ENCODE data around the gene HMG20A. TPM values are rescaled to one million over a fixed set of nuclear protein-coding genes. Genes with fewer than 3 reads are reported as not detected.

The HMG20A gene
- polyA plus RNA-seq, 3 donors: 11.6 to 26.4 (median 17.7) TPM

DNA sequence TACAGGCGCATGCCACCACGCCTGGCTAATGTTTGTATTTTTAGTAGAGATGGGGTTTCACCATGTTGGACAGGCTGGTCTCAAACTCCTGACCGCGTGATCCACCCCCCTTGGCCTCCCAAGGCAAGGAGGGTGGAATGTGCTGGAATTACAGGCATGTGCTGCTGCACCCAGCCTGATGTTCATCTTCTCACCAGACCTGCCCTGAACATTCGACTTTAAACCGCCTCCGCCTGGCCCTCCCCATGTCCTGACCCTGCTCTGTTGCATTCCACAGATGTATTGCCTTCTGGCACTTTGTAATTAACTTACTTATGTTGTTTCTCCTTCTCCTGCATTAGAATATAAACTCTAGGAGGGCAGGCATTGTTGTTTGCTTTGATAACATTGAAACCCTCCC, 109.9 kb downstream of the HMG20A start:
- DNase-seq: no peak
- H3K4me2 ChIP-seq (replicated peaks; ENCODE audit: extremely low read depth, low read length, poor library complexity, severe bottlenecking): no peak overlapping the region
- no peak overlapping the region for H3K9ac ChIP-seq (ENCODE audit: insufficient read depth, low read length, poor library complexity, severe bottlenecking)
- H3K9me3 Mint-ChIP-seq: peaks cover 0 to 1% (median 0%) of the 10 kb centered on the region in 7 donors
- no peaks in the 10 kb centered on the region for H3K4me1 ChIP-seq (ENCODE audit: control insufficient read depth in 1 of 2, insufficient read depth in 2 of 2, low read length in 2 of 2)
- H4K20me1 ChIP-seq (ENCODE audit: insufficient read depth, low read length): no peaks in the 10 kb centered on the region
- peaks cover 0 to 10% of the 10 kb centered on the region in 2 donors for H3K27me3 ChIP-seq (ENCODE audit: control insufficient read depth in 2 of 2, insufficient read depth in 2 of 2, low read length in 2 of 2)
- no peaks in the 10 kb centered on the region for H3K79me2 ChIP-seq (ENCODE audit: insufficient read depth, low read length)
- H3K4me3 Mint-ChIP-seq: no peak overlapping the region
- no peaks in the 10 kb centered on the region for H3K4me1 Mint-ChIP-seq
- H3K27ac ChIP-seq (ENCODE audit: low read depth in 1 of 2, low read length in 2 of 2): no peak overlapping the region
- no peak overlapping the region for H3K4me3 ChIP-seq (replicated peaks in 1 of 3; ENCODE audit: low read depth in 2 of 3, low read length in 3 of 3)
- intact Hi-C loops (cut with micrococcal nuclease): no loop called here
- no CpG with 5 or more reads among the region's 7 CpGs for WGBS (ENCODE audit: insufficient coverage)
- TF ChIP-seq, protein P1, sequence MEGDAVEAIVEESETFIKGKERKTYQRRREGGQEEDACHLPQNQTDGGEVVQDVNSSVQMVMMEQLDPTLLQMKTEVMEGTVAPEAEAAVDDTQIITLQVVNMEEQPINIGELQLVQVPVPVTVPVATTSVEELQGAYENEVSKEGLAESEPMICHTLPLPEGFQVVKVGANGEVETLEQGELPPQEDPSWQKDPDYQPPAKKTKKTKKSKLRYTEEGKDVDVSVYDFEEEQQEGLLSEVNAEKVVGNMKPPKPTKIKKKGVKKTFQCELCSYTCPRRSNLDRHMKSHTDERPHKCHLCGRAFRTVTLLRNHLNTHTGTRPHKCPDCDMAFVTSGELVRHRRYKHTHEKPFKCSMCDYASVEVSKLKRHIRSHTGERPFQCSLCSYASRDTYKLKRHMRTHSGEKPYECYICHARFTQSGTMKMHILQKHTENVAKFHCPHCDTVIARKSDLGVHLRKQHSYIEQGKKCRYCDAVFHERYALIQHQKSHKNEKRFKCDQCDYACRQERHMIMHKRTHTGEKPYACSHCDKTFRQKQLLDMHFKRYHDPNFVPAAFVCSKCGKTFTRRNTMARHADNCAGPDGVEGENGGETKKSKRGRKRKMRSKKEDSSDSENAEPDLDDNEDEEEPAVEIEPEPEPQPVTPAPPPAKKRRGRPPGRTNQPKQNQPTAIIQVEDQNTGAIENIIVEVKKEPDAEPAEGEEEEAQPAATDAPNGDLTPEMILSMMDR (IDR thresholded peaks at IDR 0.05): no peak
- H3K36me3 ChIP-seq (replicated peaks in 1 of 2; ENCODE audit: control insufficient read depth in 1 of 2, insufficient read depth in 2 of 2, low read length in 2 of 2): no peaks in the 10 kb centered on the region
- peaks cover 13 to 28% (median 15%) of the 10 kb centered on the region in 3 donors for H3K27me3 Mint-ChIP-seq (ENCODE audit: low read depth in 3 of 3)
- no peak overlapping the region for H3K27ac Mint-ChIP-seq
- no peaks in the 10 kb centered on the region for H3K9me3 ChIP-seq (replicated peaks in 1 of 2; ENCODE audit: control insufficient read depth in 1 of 2, insufficient read depth in 1 of 2, low read length in 2 of 2)
- H2AFZ ChIP-seq (ENCODE audit: insufficient read depth, low read depth, low read length, poor library complexity, severe bottlenecking): no peak overlapping the region
- H3K36me3 Mint-ChIP-seq: no peaks in the 10 kb centered on the region

DNA sequence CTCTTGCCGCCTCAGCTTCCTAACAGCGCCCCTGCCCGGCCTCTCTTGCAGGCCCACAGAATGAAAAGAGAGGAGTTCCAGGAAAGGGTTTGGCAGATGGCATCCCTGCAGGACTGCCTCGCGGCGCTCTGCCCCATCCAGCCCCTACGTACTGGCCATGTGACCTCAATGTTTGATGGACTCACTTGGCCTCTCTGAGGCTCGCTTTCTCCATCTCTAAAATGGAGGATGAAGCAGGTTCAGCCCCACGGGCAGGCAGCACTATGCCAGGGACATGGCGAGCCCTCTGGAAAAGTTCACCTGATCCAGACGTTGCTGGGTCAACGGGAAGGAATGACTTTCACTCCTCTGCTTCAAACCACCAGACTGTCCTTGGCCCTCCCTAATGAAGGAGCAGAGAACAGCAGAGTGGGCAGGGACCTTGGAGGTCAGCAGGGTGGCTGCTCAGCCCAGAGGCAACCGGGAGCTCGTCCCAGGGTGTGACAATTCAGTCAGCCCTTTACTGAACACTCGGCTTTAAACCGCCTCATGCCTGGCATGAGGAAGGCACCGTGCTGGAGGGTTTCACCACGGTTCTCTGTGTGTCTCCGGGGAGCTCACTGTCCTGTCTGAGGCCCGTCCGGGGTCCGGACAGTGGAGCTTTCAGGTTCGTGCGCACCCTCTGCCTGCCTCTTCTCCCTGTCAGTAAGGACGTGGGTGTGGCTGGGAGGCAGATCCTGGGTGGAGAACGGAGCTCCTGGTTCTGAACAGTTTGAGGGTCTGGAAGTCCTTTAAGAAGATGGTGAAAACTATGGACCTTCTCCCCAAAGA, 110.7 kb downstream of the HMG20A start:
- H3K27ac Mint-ChIP-seq: no peak overlapping the region
- no peak overlapping the region for H3K27ac ChIP-seq (ENCODE audit: low read depth in 1 of 2, low read length in 2 of 2)
- peaks cover 0 to 10% of the 10 kb centered on the region in 2 donors for H3K27me3 ChIP-seq (ENCODE audit: control insufficient read depth in 2 of 2, insufficient read depth in 2 of 2, low read length in 2 of 2)
- no peaks in the 10 kb centered on the region for H4K20me1 ChIP-seq (ENCODE audit: insufficient read depth, low read length)
- TF ChIP-seq, protein P1 (IDR thresholded peaks at IDR 0.05): no peak
- H3K4me3 ChIP-seq (replicated peaks in 1 of 3; ENCODE audit: low read depth in 2 of 3, low read length in 3 of 3): no peak overlapping the region
- no peaks in the 10 kb centered on the region for H3K79me2 ChIP-seq (ENCODE audit: insufficient read depth, low read length)
- 93% methylated on average over 14 of the region's 26 CpGs for WGBS (ENCODE audit: insufficient coverage)
- H3K9me3 Mint-ChIP-seq: peaks cover 0 to 1% (median 0%) of the 10 kb centered on the region in 7 donors
- H3K4me2 ChIP-seq (replicated peaks; ENCODE audit: extremely low read depth, low read length, poor library complexity, severe bottlenecking): no peak overlapping the region
- H3K4me1 ChIP-seq (ENCODE audit: control insufficient read depth in 1 of 2, insufficient read depth in 2 of 2, low read length in 2 of 2): no peaks in the 10 kb centered on the region
- DNase-seq: no peak
- no peaks in the 10 kb centered on the region for H3K9me3 ChIP-seq (replicated peaks in 1 of 2; ENCODE audit: control insufficient read depth in 1 of 2, insufficient read depth in 1 of 2, low read length in 2 of 2)
- H3K36me3 Mint-ChIP-seq: no peaks in the 10 kb centered on the region
- H3K27me3 Mint-ChIP-seq (ENCODE audit: low read depth in 3 of 3): peaks cover 12 to 30% (median 15%) of the 10 kb centered on the region in 3 donors
- H3K9ac ChIP-seq (ENCODE audit: insufficient read depth, low read length, poor library complexity, severe bottlenecking): no peak overlapping the region
- H3K36me3 ChIP-seq (replicated peaks in 1 of 2; ENCODE audit: control insufficient read depth in 1 of 2, insufficient read depth in 2 of 2, low read length in 2 of 2): no peaks in the 10 kb centered on the region
- H3K4me1 Mint-ChIP-seq: no peaks in the 10 kb centered on the region
- H2AFZ ChIP-seq (ENCODE audit: insufficient read depth, low read depth, low read length, poor library complexity, severe bottlenecking): no peak overlapping the region
- intact Hi-C loops (cut with micrococcal nuclease): no loop called here
- H3K4me3 Mint-ChIP-seq: no peak overlapping the region

Data from CD14-positive monocyte (primary cell).